Measurements from ENCODE around the gene VWA8. TPM values are rescaled to one million over a fixed set of nuclear protein-coding genes. Genes with fewer than 3 reads are reported as not detected.

Gene VWA8
- total RNA-seq, result 11.1 to 15.1 TPM (median 12.2 TPM) in 3 replicates
- long read RNA-seq, full-length matches to known transcripts, result 1 of 2 reads
- long read RNA-seq, partial matches to known transcripts, result 0 of 2 reads
- long read RNA-seq, other reads (novel, unspliced or antisense), result 1 of 2 reads

DNA sequence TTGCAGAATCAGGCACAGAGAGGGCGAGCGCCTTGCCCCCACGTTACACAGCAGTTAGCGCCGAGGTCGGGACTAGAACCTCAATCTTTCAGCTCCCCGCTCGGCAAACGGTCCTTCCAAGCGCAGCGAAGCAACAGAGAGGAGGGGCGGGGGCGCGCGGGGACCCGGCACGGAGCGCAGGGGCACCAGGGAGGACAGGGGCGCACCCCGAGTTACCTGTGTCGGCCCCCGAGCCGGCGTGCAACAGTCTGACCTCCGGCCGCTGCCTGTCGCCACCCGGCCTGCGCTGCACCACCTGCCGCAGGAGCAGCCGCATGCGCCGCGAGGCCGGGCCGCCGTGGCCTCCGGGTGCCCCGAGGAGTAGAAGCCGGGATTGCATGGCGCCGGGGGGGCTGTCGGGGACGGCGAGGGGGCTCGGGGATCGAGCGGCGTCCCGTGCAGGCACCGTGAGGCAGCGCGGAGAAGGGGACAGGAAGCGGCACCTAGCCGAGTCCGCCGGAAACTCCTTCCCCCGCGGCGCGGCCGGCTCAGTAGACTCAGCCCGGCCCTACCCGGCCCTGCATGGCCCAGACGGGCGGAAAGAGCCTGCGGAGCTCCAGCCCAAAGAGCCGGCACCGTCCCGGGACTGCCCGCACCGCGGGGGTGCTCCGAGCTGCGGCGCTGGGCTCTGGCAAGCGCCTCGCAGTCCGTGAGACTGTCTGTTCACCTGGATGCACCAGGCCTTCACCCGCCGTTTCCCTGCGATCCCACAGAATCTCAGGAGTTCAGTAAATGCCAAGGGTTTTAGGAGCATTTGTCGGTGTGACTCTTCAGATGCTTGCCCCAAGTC lies at the start of gene VWA8:
Gene VWA8, minus strand, starts transcription at position 473 of the 829 bp plus-strand sequence. Its CDS starts 94 bp downstream, at position 379.
- Mint-ChIP-seq H3K4me3 (ENCODE audit: unreplicated experiment) (peak within 1 kb of the TSS; percentile 92), H3K36me3 (ENCODE audit: low read depth) (peaks cover 2% of the 10 kb centered on the region), H3K4me1 (ENCODE audit: low read depth) (peaks cover 30% of the 10 kb centered on the region), H3K27me3 (ENCODE audit: low read depth) (no peaks in the 10 kb centered on the region), H3K9me3 (ENCODE audit: low read depth) (no peaks in the 10 kb centered on the region), H3K27ac (ENCODE audit: unreplicated experiment) (peak within 1 kb of the TSS; percentile 93)
- TF ChIP-seq, protein P1, sequence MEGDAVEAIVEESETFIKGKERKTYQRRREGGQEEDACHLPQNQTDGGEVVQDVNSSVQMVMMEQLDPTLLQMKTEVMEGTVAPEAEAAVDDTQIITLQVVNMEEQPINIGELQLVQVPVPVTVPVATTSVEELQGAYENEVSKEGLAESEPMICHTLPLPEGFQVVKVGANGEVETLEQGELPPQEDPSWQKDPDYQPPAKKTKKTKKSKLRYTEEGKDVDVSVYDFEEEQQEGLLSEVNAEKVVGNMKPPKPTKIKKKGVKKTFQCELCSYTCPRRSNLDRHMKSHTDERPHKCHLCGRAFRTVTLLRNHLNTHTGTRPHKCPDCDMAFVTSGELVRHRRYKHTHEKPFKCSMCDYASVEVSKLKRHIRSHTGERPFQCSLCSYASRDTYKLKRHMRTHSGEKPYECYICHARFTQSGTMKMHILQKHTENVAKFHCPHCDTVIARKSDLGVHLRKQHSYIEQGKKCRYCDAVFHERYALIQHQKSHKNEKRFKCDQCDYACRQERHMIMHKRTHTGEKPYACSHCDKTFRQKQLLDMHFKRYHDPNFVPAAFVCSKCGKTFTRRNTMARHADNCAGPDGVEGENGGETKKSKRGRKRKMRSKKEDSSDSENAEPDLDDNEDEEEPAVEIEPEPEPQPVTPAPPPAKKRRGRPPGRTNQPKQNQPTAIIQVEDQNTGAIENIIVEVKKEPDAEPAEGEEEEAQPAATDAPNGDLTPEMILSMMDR (IDR thresholded peaks at IDR 0.05), result peak; percentile 13
- DNase-seq (ENCODE audit: low spot score), result peak; percentile 90

DNA sequence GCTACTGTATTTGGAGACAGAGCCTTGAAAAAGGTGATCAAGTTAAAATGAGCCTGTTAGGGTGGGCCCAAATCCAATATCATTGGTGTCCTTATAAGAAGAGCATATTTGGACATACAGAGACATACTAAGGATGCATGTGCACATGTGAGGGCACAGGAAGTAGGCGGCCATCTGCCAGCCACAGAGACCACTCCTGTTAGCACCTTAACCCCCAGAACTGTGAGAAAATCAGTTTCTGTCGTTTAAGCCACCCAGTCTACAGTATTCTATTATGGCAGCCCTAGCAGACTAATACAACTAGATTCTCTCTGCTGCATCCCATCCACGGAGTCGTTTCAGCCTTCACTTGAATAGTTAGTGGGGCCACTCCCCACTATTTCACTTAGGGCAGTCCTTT lies 48.1 kb upstream of the VWA8 start:
- H3K36me3 Mint-ChIP-seq (ENCODE audit: low read depth), result no peaks in the 10 kb centered on the region
- TF ChIP-seq, protein P1 (IDR thresholded peaks at IDR 0.05), result no peak
- no peak overlapping the region for H3K4me3 Mint-ChIP-seq (ENCODE audit: unreplicated experiment)
- H3K27me3 Mint-ChIP-seq (ENCODE audit: low read depth), result no peaks in the 10 kb centered on the region
- H3K27ac Mint-ChIP-seq (ENCODE audit: unreplicated experiment), result no peak overlapping the region
- H3K4me1 Mint-ChIP-seq (ENCODE audit: low read depth), result peaks cover 8% of the 10 kb centered on the region
- no peaks in the 10 kb centered on the region for H3K9me3 Mint-ChIP-seq (ENCODE audit: low read depth)
- DNase-seq (ENCODE audit: low spot score), result no peak

DNA sequence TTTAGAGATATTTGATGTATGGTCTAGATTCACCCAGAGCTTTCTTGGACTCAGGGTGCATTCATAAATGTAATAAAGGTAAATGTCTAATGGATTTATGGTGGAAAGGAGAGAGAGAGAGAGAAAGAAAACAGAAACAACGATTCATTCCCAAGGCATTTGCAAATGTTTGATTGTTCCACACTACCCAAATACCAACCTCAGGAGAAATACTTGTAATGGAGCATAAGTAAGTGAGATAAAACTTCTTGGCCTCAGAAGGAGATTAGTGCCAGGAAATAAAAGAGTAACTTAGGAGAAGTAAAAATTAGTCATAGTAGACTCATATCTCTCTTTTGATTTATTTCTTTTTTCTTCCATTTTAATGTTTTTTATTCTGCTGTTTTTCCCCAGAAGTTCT lies 46.9 kb upstream of the VWA8 start:
- TF ChIP-seq, protein P1 (IDR thresholded peaks at IDR 0.05), result no peak
- H3K4me1 Mint-ChIP-seq (ENCODE audit: low read depth), result peaks cover 8% of the 10 kb centered on the region
- DNase-seq (ENCODE audit: low spot score), result no peak
- no peaks in the 10 kb centered on the region for H3K9me3 Mint-ChIP-seq (ENCODE audit: low read depth)
- H3K4me3 Mint-ChIP-seq (ENCODE audit: unreplicated experiment), result no peak overlapping the region
- no peak overlapping the region for H3K27ac Mint-ChIP-seq (ENCODE audit: unreplicated experiment)
- H3K27me3 Mint-ChIP-seq (ENCODE audit: low read depth), result no peaks in the 10 kb centered on the region
- no peaks in the 10 kb centered on the region for H3K36me3 Mint-ChIP-seq (ENCODE audit: low read depth)

DNA sequence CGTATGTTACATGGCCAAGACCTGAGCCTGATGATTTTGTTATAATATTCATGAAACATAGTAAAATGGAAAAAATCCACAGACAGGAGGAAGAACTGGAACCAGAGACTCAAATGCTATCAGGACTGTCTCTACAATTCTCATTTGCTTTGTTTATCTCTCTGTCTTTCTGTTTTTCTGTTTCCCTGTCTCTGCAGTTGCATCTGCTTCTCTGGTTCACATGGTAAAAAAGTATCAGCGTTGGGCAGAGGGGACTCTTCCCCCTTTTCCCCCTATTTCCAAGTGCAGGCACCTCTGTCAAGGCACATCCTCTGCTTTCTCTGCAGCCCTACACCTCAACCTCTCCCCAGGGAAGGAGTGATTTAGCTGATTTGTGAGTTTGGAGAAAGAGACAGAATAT lies 41.2 kb upstream of the VWA8 start:
- TF ChIP-seq, protein P1 (IDR thresholded peaks at IDR 0.05), result no peak

DNA sequence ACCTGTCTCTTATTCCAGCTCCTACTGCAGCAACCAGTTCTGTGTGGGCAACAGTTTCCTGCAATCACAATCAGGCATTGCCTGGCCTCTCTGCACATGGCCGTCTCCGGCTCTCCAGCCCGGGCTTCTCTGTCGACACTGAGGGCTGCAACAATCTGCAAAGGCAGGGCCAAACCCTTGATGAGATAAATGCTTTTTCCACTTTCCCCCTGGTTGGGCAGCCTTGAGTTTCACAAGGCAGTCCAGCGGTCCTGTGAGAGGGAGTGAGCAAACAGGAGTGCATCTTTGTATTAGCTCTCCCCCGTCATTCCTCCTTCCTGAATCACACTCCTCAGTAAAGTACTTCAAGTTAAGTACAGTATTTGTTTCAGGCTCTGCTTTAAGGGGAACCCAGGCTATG lies 40.7 kb upstream of the VWA8 start:
- H3K9me3 Mint-ChIP-seq (ENCODE audit: low read depth), result no peaks in the 10 kb centered on the region
- H3K27ac Mint-ChIP-seq (ENCODE audit: unreplicated experiment), result no peak overlapping the region
- TF ChIP-seq, protein P1 (IDR thresholded peaks at IDR 0.05), result no peak
- no peaks in the 10 kb centered on the region for H3K36me3 Mint-ChIP-seq (ENCODE audit: low read depth)
- no peaks in the 10 kb centered on the region for H3K27me3 Mint-ChIP-seq (ENCODE audit: low read depth)
- DNase-seq (ENCODE audit: low spot score), result no peak
- H3K4me1 Mint-ChIP-seq (ENCODE audit: low read depth), result peaks cover 6% of the 10 kb centered on the region
- H3K4me3 Mint-ChIP-seq (ENCODE audit: unreplicated experiment), result no peak overlapping the region

More for the DNA sequence above, 41.2 kb upstream of the VWA8 start:
- Mint-ChIP-seq H3K27ac (ENCODE audit: unreplicated experiment) (no peak overlapping the region), H3K27me3 (ENCODE audit: low read depth) (no peaks in the 10 kb centered on the region), H3K4me3 (ENCODE audit: unreplicated experiment) (no peak overlapping the region), H3K36me3 (ENCODE audit: low read depth) (no peaks in the 10 kb centered on the region), H3K9me3 (ENCODE audit: low read depth) (no peaks in the 10 kb centered on the region), H3K4me1 (ENCODE audit: low read depth) (peaks cover 6% of the 10 kb centered on the region)
- no peak for DNase-seq (ENCODE audit: low spot score)
